Liver (tissue), 3 donors: ENCODE results near the gene SLC26A9.

ENCODE experiments used
- ATF3 ChIP-seq: IDR thresholded peaks from 2 replicates; pipeline ENCODE4 v1.6.1; 2016; ENCODE audit warnings: antibody characterized with exemption
- CTCF ChIP-seq: fragments of 150-350 bp; IDR thresholded peaks from 2 replicates; pipeline ENCODE4 v1.5.1; 2017; ENCODE audit warnings: improper control_type of control experiment, low read depth, low read length; ENCODE audit not compliant: missing input control
- FOXA2 ChIP-seq: IDR thresholded peaks from 2 replicates; pipeline ENCODE4 v1.6.1; 2016; ENCODE audit warnings: antibody characterized with exemption
- HNF4G ChIP-seq: IDR thresholded peaks from 2 replicates; pipeline ENCODE4 v1.6.1; 2016; ENCODE audit warnings: antibody characterized with exemption
- JUND ChIP-seq, 2 donors: IDR thresholded peaks; 2 replicates each; pipeline ENCODE4 v1.6.1; 2016; ENCODE audit warnings: antibody characterized with exemption in 2 of 2
- RAD21 ChIP-seq, 2 donors: IDR thresholded peaks; 2 replicates each; pipeline ENCODE4 v1.6.1; 2016; ENCODE audit warnings: antibody characterized with exemption in 2 of 2, mild to moderate bottlenecking in 2 of 2
- RXRA ChIP-seq, 2 donors: IDR thresholded peaks; 2 replicates each; pipeline ENCODE4 v1.6.1; 2017 to 2018; ENCODE audit warnings: antibody characterized with exemption in 2 of 2, mild to moderate bottlenecking in 1 of 2
- SP1 ChIP-seq: IDR thresholded peaks from 2 replicates; pipeline ENCODE4 v1.6.1; 2018; ENCODE audit warnings: antibody characterized with exemption, mild to moderate bottlenecking
- TAF1 ChIP-seq: conservative IDR thresholded peaks from 2 replicates; pipeline ENCODE4 v1.6.1; 2016; ENCODE audit warnings: antibody characterized with exemption, mild to moderate bottlenecking
- YY1 ChIP-seq: IDR thresholded peaks from 2 replicates; pipeline ENCODE4 v1.6.1; 2016; ENCODE audit warnings: antibody characterized with exemption, mild to moderate bottlenecking
- ZBTB33 ChIP-seq: IDR thresholded peaks from 2 replicates; pipeline ENCODE4 v1.6.1; 2016; ENCODE audit warnings: antibody characterized with exemption
- donor health status: healthy.
- donor health status: healthy.

DNA sequence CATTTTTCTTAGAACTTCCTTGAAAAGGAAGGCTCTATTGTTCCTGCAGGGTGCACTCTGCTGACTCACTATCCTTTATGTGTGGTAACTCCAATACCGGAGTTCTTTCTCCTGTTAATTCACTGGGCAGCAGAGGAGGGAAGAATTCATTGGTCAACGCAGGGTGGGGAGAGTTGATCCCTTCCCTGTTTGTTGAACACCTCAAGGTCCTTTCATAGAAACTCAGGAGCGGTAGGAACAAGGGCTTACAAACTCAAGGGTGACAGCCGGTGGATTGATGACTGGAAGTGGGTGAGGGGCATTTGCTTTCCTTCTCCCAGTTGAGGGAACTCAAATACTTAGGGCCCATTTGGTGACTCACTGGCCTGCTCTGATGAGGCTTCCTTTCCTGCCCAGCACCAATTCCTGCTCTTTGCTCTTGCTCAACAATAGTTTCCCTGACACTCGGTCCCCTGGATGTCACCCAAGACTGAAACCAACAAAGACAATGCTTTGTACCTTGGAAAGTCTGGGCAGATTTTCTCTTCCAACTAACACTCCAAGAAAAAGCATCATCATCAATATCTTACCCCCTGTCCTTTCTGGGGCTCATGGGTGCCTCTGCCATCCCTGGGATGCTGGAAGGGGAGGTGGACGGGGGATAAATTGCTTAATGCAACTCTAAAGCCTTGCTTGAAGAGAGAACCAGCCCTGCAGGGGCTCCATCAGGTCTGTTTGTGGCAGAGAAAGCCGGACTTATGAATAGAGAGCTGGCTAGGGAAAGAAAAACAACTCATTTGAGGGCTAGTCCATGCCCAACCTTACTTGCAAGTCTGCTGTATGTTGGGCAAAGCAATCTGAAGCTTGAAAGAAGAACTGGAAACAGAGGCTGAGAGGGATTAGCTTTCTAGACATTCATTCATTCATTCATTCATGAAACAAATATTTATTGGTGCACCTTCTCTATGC lies 9.3 kb downstream of the SLC26A9 start:
- no peak for TF ChIP-seq CTCF
- no peak for TF ChIP-seq TAF1
- TF ChIP-seq ATF3, result no peak
- TF ChIP-seq RAD21 (IDR thresholded peaks at IDR 0.05), result no peak
- TF ChIP-seq ZBTB33, result no peak
- TF ChIP-seq YY1, result no peak
- TF ChIP-seq FOXA2, result no peak
- no peak for TF ChIP-seq HNF4G
- TF ChIP-seq SP1, result no peak
- no peak for TF ChIP-seq RXRA (IDR thresholded peaks at IDR 0.05)
- no peak for TF ChIP-seq JUND (IDR thresholded peaks at IDR 0.05)
